GM19395 (cell line): ENCODE data around the gene GALNT18.

ENCODE experiments used
- ATAC-seq: cut with Tn5 transposase; IDR thresholded peaks from one replicate; pipeline ENCODE4 v1.9.1; 2021; ENCODE audit warnings: mild to moderate bottlenecking, moderate library complexity; ENCODE audit not compliant: unreplicated experiment

The GALNT18 gene

GRCh38 chr11:11534981-11535380 lies 86.8 kb downstream of the GALNT18 start:
- no peak for ATAC-seq

GRCh38 chr11:11533751-11534150 lies 88.1 kb downstream of the GALNT18 start:
- ATAC-seq: no peak

- ATAC-seq: no peak
Observed at GRCh38 chr11:11533057-11533456, 88.7 kb downstream of the GALNT18 start.

- ATAC-seq: no peak
Observed at GRCh38 chr11:11532574-11532973, 89.2 kb downstream of the GALNT18 start.

- no peak for ATAC-seq
Observed at GRCh38 chr11:11531131-11531908, 90.5 kb downstream of the GALNT18 start.

GRCh38 chr11:11528986-11529385 lies 92.8 kb downstream of the GALNT18 start:
- ATAC-seq: no peak

GRCh38 chr11:11525283-11525682 lies 96.5 kb downstream of the GALNT18 start:
- no peak for ATAC-seq

GRCh38 chr11:11524436-11525061 lies 97.3 kb downstream of the GALNT18 start:
- ATAC-seq: no peak

GRCh38 chr11:11522591-11522990 lies 99.2 kb downstream of the GALNT18 start:
- ATAC-seq: no peak

- ATAC-seq: no peak
Observed at GRCh38 chr11:11521306-11522002, 100.4 kb downstream of the GALNT18 start.

- ATAC-seq: no peak
Observed at GRCh38 chr11:11520231-11521015, 101.4 kb downstream of the GALNT18 start.

- ATAC-seq: no peak
Observed at GRCh38 chr11:11519184-11519583, 102.6 kb downstream of the GALNT18 start.

GRCh38 chr11:11514246-11514645 lies 107.6 kb downstream of the GALNT18 start:
- no peak for ATAC-seq

- no peak for ATAC-seq
Observed at GRCh38 chr11:11513422-11513821, 108.4 kb downstream of the GALNT18 start.

- no peak for ATAC-seq
Observed at GRCh38 chr11:11512929-11513328, 108.9 kb downstream of the GALNT18 start.

GRCh38 chr11:11512502-11512901 lies 109.3 kb downstream of the GALNT18 start:
- ATAC-seq: no peak

- no peak for ATAC-seq
Observed at GRCh38 chr11:11512090-11512489, 109.7 kb downstream of the GALNT18 start.

GRCh38 chr11:11510939-11511338 lies 110.9 kb downstream of the GALNT18 start:
- no peak for ATAC-seq

GRCh38 chr11:11505692-11506091 lies 116.1 kb downstream of the GALNT18 start:
- no peak for ATAC-seq

GRCh38 chr11:11505190-11505589 lies 116.6 kb downstream of the GALNT18 start:
- no peak for ATAC-seq

- ATAC-seq: no peak
Observed at GRCh38 chr11:11504071-11504470, 117.7 kb downstream of the GALNT18 start.
